HEK293T (cell line): ENCODE data around the gene KRT14.

ENCODE experiments used
- FOXK2 ChIP-seq: fragments of 450-650 bp; IDR thresholded peaks from 2 replicates; pipeline ENCODE4 v1.6.1; 2016; ENCODE audit warnings: mild to moderate bottlenecking
- SP1 ChIP-seq: fragments of 450-650 bp; IDR thresholded peaks from 2 replicates; pipeline ENCODE4 v1.6.1; 2017
- TF ChIP-seq, protein P1 (sequence below): fragments of 450-650 bp; IDR thresholded peaks from 2 replicates; pipeline ENCODE4 v1.6.1; 2016

DNA sequence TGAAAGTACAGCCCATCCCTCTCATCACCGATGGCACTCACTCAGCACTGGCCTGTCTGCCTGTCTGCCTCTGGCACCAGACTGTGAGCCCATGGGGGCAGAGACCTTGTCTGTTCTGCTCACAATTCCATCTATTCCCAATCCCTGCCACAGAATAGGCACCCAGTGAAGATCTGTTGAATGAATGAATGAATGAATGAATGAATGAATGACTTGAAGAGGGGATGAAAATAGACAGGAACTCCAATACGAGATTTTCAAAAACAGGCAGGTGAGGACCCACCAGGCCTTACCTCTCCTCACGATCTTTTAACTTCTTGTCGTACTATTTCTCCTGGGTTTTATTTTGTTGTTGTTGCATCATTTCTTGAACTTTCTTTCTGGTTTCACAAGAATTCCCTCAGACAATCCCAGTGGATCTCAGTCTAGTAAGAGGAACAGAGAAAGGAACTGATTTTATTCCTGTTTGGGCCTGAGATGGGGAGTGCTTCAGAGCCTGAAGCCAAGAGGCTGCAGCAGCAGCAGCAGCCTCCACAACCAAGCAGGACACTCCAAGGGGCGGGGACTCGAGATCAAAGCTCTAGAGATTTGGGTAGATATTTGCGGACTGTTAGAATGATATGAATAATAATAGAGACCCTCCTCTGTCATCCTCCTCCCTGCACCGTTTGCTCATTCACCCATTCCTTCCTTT lies 32.6 kb downstream of the KRT14 start:
- no peak for TF ChIP-seq FOXK2
- no peak for TF ChIP-seq SP1
- TF ChIP-seq, protein P1, sequence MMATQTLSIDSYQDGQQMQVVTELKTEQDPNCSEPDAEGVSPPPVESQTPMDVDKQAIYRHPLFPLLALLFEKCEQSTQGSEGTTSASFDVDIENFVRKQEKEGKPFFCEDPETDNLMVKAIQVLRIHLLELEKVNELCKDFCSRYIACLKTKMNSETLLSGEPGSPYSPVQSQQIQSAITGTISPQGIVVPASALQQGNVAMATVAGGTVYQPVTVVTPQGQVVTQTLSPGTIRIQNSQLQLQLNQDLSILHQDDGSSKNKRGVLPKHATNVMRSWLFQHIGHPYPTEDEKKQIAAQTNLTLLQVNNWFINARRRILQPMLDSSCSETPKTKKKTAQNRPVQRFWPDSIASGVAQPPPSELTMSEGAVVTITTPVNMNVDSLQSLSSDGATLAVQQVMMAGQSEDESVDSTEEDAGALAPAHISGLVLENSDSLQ, result no peak
